ENCODE results near the gene SIGLEC10. TPM values are rescaled to one million over a fixed set of nuclear protein-coding genes. Genes with fewer than 3 reads are reported as not detected.
"Not testable (repeated sequence)": the region's sequence is repeated elsewhere in the genome, so short reads cannot be mapped to it uniquely, and the experiment has no call there.

The SIGLEC10 gene
- total and polyA plus RNA-seq, 2 donors = 0.85 to 10.6 TPM

DNA sequence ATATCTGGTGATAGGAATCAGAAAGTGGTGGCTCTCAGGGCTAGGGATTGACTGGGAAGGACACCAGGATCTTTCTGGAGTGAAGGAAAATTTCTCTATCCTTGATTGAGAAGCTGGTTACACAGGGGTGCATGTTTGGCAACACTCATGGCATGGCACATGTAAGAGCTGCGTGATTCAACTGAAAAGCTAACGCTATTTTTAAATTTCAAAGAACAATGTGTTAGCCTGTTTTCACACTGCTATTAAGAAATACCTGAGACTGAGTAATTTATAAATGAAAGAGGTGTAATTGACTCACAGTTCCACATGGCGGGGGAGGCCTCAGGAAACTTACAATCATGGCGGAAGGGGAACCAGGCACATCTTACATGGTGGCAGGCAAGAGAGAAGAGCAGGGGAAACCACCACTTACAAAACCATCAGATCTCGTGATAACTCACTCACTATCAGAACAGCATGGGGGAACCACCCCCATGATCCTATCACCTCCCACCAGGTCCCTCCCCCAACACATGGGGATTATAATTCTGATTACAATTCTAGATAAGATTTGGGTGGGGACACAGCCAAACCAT lies 33.4 kb upstream of the SIGLEC10 start:
- 87% methylated on average over 5 of the region's 5 CpGs for WGBS
- Histone ChIP-seq H3K36me3 (ENCODE audit: insufficient read depth) (no peaks in the 10 kb centered on the region), H3K4me1 (ENCODE audit: insufficient read depth) (no peaks in the 10 kb centered on the region), H3K27ac (ENCODE audit: low read depth) (no peak overlapping the region), H3K4me3 (ENCODE audit: low read depth, low read length) (no peak overlapping the region)
- DNase-seq (ENCODE audit: extremely low spot score) = no peak

DNA sequence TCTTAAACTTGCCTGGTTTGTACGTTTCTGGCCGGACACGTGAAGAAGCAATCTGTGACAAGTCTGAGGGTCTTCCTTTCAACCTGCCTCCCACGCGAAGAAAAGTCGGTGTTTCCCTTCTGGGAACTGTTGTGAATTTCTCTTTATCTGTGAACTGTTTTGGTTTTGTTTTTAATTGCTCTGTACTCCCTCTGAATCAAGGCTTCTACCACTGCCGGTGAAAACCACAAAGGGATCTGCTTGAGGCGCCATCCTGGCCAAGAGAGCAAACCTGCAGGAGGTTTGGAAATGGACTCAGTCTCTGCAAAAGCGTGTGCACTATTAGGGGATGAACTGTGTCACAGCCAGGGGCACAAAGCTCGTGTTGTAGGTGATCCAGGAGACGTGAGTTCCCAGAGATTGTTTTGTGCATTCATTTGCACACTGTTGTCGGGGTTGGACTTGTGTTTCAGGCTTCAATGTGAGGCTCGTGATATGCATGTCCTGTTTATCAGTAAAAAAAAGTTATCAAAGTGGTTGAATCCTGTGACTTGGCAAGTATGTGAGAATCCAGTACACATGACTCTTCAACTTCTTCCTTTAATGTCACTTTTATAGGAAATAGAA lies 31.1 kb upstream of the SIGLEC10 start:
- 65% methylated on average over 13 of the region's 13 CpGs for WGBS
- H3K27ac ChIP-seq (ENCODE audit: low read depth) = no peak overlapping the region
- no peak overlapping the region for H3K4me3 ChIP-seq (ENCODE audit: low read depth, low read length)
- DNase-seq (ENCODE audit: extremely low spot score) = no peak
- H3K36me3 ChIP-seq (ENCODE audit: insufficient read depth) = no peaks in the 10 kb centered on the region
- no peaks in the 10 kb centered on the region for H3K4me1 ChIP-seq (ENCODE audit: insufficient read depth)

DNA sequence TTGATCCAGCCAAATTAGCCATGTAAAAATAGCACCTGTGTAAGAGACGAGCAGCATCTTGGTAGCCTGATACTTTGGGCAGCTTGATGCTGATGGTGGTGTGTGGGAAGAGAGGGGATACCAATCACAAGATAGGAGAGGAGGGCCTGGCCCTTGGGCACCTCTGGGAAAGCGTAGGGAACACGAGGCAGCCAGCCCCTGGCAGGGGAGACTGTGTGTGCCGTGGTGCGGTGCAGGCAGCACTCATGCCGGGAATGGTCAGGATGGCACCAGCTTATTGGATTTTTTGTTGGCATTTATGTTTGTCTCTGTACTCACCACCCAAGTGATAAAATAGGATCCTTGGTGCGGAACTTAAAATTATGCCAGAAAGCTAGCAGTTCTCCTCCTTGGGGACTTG lies 30.6 kb upstream of the SIGLEC10 start:
- WGBS = 81% methylated on average over 7 of the region's 7 CpGs
- Histone ChIP-seq H3K36me3 (ENCODE audit: insufficient read depth) (no peaks in the 10 kb centered on the region), H3K27ac (ENCODE audit: low read depth) (no peak overlapping the region), H3K4me1 (ENCODE audit: insufficient read depth) (no peaks in the 10 kb centered on the region), H3K4me3 (ENCODE audit: low read depth, low read length) (no peak overlapping the region)
- no peak for DNase-seq (ENCODE audit: extremely low spot score)

DNA sequence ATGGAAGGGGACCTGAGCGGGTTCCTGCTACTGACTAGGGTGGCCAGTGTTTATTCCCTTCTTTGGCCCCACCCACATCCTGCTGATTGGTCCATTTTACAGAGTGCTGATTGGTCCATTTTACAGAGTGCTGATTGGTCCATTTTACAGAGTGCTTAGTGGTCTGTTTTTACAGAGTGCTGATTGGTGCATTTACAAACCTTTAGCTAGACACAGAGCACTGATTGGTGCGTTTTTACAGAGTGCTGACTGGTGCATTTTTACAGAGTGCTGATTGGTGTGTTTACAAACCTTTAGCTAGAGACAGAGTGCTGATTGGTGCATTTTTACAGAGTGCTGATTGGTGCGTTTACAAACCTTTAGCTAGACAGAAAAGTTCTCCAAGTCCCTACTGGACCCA lies 30.1 kb upstream of the SIGLEC10 start:
- DNase-seq (ENCODE audit: extremely low spot score) = not testable (repeated sequence)
- WGBS = 81% methylated on average over 3 of the region's 3 CpGs

DNA sequence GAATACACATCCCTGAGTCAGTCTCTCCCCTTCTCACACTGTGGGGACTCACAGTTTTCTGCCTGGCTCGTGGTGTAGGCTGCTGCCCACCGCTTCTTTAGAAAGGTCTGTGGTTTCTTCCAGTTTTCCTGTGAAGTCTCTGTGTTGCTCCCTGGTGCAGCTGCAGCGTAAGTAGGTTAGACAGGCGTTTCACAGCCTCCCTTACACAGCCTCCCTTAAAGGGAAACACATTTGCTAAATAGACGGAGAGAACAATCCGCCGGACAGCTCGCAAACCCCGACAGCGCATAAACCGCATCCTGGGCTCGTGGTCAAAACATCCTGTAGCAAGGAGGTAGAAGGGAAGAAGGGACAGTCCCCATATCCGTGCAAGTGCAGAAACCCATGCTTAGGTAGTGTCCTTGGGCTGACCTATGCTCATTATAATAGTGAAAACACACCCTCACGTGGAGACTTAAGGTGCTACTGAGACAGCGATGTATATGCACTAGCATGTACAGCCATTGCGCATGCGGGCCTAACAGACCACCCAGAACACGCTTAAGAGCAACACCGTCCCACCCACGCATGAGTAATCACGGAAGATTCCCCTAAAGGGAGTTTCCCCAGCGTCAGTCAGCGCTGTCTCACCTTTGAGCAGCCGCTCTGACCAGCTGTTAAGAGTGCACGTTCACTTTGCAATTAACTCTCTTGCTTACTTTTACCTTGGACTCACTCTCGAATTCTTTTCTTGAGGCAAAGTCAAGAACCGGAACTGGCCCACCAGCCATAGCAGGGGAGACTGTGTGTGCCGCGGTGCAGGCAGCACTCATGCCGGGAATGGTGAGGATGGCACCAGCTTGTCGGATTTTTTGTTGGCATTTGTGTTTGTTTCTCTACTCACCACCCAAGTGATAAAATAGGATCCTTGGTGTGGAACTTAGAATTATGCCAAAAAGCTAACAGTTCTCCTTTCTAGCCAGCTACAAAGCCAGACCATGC lies 24.3 kb upstream of the SIGLEC10 start:
- WGBS = 57% methylated on average over 31 of the region's 31 CpGs
- H3K4me3 ChIP-seq (ENCODE audit: low read depth, low read length) = no peak overlapping the region

More for the DNA sequence above, 30.1 kb upstream of the SIGLEC10 start:
- not testable (repeated sequence) for H3K4me1 ChIP-seq (ENCODE audit: insufficient read depth); H3K4me3 ChIP-seq (ENCODE audit: low read depth, low read length); H3K27ac ChIP-seq (ENCODE audit: low read depth); H3K36me3 ChIP-seq (ENCODE audit: insufficient read depth)

DNA sequence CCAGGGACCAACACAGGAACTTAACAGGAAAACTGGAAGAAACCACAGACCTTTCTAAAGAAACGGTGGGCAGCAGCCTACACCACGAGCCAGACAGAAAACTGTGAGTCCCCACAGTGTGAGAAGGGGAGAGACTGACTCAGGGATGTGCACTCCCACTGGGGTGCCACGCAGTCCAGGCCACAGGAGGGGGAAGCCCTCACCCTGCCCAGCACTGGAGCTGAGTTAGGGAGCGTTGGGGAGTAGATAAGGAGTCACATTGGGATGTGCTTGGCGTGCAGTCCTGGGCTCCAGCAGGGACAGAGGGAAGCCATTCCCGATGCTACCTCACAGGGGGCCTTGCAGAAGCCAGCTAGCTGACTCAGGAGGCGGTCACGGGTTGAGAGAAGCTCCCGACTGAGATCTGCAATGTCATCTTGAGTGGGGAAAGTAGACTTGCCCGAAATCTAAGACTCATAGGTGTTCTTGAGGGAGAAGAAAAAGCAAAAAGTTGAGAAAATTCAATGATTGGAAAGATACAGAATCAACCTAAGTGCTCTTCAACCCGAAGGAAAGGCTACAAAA lies 23.5 kb upstream of the SIGLEC10 start:
- H3K4me3 ChIP-seq (ENCODE audit: low read depth, low read length) = no peak overlapping the region
- no peaks in the 10 kb centered on the region for H3K36me3 ChIP-seq (ENCODE audit: insufficient read depth)
- DNase-seq (ENCODE audit: extremely low spot score) = no peak
- no peak overlapping the region for H3K27ac ChIP-seq (ENCODE audit: low read depth)
- WGBS = 39% methylated on average over 11 of the region's 11 CpGs
- no peaks in the 10 kb centered on the region for H3K4me1 ChIP-seq (ENCODE audit: insufficient read depth)

More for the DNA sequence above, 24.3 kb upstream of the SIGLEC10 start:
- Histone ChIP-seq H3K4me1 (ENCODE audit: insufficient read depth) (no peaks in the 10 kb centered on the region), H3K36me3 (ENCODE audit: insufficient read depth) (no peaks in the 10 kb centered on the region), H3K27ac (ENCODE audit: low read depth) (no peak overlapping the region)
- DNase-seq (ENCODE audit: extremely low spot score) = no peak

DNA sequence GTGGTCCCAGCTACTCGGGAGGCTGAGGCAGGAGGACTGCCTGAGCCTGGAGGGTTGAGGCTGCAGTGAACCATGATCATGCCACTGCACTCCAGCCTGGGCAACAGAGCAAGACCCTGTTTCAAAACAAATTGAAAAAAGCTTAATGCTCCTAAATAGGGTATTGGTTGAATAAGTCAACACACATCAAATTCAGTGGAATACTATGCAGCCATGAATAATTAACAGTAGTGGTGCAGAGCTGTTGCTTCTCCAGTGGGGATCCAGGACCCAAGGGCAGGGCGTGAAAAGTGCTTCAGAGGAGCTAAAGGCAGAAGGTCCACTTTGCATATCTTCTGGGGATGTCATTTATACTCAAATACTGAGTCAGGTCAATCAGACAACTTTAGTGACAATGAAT lies 22.6 kb upstream of the SIGLEC10 start:
- WGBS = 69% methylated on average over 2 of the region's 2 CpGs
- no peak overlapping the region for H3K4me3 ChIP-seq (ENCODE audit: low read depth, low read length)
- no peak for DNase-seq (ENCODE audit: extremely low spot score)
- H3K4me1 ChIP-seq (ENCODE audit: insufficient read depth) = no peaks in the 10 kb centered on the region
- no peak overlapping the region for H3K27ac ChIP-seq (ENCODE audit: low read depth)
- H3K36me3 ChIP-seq (ENCODE audit: insufficient read depth) = no peaks in the 10 kb centered on the region

DNA sequence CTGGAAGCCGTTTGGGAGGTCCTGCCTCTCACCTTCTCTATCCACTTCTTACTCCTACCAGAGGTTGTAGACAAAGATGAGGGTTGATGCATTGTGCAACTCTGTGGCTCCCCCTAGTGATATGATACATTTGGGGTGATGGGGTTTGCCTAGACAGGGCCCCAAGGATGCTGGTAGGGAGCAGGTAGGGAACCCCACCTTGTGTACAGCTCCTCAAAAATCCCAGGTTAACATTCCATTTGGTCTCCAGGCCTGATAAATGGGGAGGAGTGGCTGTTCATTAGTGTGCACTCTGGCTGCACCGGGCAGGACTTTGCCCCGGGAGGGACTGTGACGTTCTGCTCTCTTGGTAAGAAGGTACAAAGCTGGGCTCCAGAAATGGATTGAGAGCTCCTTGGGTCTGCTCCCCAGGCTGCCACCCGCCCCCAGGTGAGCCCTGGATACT lies 21.6 kb upstream of the SIGLEC10 start:
- Histone ChIP-seq H3K36me3 (ENCODE audit: insufficient read depth) (no peaks in the 10 kb centered on the region), H3K27ac (ENCODE audit: low read depth) (no peak overlapping the region), H3K4me1 (ENCODE audit: insufficient read depth) (no peaks in the 10 kb centered on the region), H3K4me3 (ENCODE audit: low read depth, low read length) (no peak overlapping the region)
- WGBS = 55% methylated on average over 5 of the region's 5 CpGs
- DNase-seq (ENCODE audit: extremely low spot score) = no peak

DNA sequence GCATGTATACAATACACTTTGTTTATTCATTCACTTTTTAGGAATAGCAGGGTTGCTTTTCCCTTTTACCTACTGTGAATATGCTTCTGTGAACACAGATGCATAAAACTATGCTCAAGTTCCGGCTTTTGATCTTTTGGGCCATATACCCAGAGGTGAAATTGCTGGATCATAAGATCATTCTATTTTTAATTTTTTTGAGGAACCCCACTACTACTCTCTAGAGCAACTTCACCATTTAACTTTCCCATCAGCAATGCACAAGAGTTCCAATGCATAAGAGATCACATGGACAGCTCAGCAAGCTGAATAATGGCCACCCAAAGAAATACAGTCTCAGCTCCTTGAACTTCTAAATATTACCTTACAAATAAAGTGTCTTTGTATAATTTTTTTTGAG lies 17.0 kb upstream of the SIGLEC10 start:
- H3K4me3 ChIP-seq (ENCODE audit: low read depth, low read length) = no peak overlapping the region
- H3K36me3 ChIP-seq (ENCODE audit: insufficient read depth) = no peaks in the 10 kb centered on the region
- DNase-seq (ENCODE audit: extremely low spot score) = no peak
- no peak overlapping the region for H3K27ac ChIP-seq (ENCODE audit: low read depth)
- 83% methylated on average over 1 of the region's 1 CpG for WGBS
- no peaks in the 10 kb centered on the region for H3K4me1 ChIP-seq (ENCODE audit: insufficient read depth)

DNA sequence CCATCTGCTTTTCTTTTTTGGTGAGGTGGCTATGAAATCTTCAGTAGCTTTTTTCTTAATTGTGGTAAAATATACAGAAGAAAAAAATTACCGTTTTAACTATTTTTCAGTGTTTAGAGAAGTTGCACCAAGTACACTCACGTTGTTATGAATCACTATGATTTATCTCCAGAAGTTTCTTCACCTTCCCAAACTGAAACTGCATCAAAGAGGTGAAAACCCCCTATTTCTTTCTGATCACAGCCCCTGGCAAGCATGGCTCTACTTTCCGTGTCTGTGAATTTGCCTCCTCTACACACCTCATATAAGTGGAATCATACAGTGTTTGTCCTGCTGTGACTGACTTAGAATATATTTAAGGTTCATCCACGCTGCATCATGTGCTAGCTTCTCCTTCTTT lies 15.6 kb upstream of the SIGLEC10 start:
- no peaks in the 10 kb centered on the region for H3K4me1 ChIP-seq (ENCODE audit: insufficient read depth)
- no peak overlapping the region for H3K4me3 ChIP-seq (ENCODE audit: low read depth, low read length)

DNA sequence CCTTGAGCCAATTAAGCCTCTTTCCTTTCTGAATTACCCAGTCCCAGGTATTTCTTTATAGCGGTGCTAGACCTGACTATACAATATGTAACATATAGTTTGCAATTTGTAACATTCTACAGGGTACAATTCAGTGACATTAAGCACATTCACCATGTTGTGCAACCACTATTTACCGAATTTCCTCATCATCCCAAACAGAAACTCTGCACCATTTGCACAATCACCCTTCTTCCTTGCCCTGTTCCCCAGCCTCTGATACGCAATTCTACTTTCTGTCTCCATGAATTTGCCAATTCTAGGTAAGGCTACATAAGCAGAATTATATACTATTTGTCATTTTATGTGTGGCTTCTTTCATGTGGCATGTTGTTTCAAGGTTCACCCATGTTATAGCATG lies 13.7 kb upstream of the SIGLEC10 start:
- no peak for DNase-seq (ENCODE audit: extremely low spot score)
- Histone ChIP-seq H3K4me3 (ENCODE audit: low read depth, low read length) (no peak overlapping the region), H3K4me1 (ENCODE audit: insufficient read depth) (no peaks in the 10 kb centered on the region), H3K27ac (ENCODE audit: low read depth) (no peak overlapping the region), H3K36me3 (ENCODE audit: insufficient read depth) (no peaks in the 10 kb centered on the region)
- 59% methylated on average over 3 of the region's 3 CpGs for WGBS

More for the DNA sequence above, 15.6 kb upstream of the SIGLEC10 start:
- WGBS = 54% methylated on average over 4 of the region's 4 CpGs
- no peak for DNase-seq (ENCODE audit: extremely low spot score)
- Histone ChIP-seq H3K36me3 (ENCODE audit: insufficient read depth) (no peaks in the 10 kb centered on the region), H3K27ac (ENCODE audit: low read depth) (no peak overlapping the region)

DNA sequence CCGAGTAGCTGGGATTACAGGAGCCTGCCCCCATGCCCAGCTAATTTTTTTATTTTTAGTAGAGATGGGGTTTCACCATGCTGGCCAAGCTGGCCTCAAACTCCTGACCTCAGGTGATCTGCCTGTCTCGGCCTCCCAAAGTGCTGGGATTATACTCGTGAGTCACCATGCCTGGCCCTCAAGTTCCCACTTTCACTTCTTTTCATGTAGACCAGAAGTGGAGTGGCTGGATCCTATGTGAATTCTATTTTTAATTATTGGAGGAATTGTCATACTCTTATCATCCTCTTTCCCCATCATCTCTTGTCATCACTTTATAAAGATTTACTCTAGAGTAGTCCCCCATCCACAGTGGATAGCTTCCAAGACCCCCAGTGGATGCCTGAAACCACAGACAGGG lies 12.8 kb upstream of the SIGLEC10 start:
- Histone ChIP-seq H3K4me1 (ENCODE audit: insufficient read depth) (no peaks in the 10 kb centered on the region), H3K36me3 (ENCODE audit: insufficient read depth) (no peaks in the 10 kb centered on the region), H3K4me3 (ENCODE audit: low read depth, low read length) (no peak overlapping the region), H3K27ac (ENCODE audit: low read depth) (no peak overlapping the region)
- 48% methylated on average over 3 of the region's 3 CpGs for WGBS
- no peak for DNase-seq (ENCODE audit: extremely low spot score)

DNA sequence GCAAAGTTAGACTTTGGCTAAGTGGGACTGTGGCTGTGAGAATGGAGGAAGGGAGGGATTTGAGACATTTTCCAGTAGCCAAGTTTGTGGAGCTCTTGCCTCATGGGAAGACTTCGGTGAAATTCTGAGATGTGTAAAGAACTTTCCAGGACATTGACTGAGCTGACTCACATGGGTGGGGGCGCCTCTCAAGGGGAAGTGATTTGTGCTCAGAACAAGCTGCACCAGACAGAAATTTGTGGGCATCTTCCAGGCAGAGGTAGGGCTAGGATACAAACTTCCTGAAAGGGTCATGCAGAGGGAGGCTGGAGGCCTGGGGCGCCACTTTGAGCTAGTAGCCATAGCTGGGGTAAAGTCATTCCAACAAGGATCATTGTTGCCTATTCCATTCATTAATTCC lies 9.8 kb upstream of the SIGLEC10 start:
- Histone ChIP-seq H3K4me1 (ENCODE audit: insufficient read depth) (no peaks in the 10 kb centered on the region), H3K4me3 (ENCODE audit: low read depth, low read length) (no peak overlapping the region), H3K27ac (ENCODE audit: low read depth) (no peak overlapping the region), H3K36me3 (ENCODE audit: insufficient read depth) (no peaks in the 10 kb centered on the region)
- WGBS = 69% methylated on average over 3 of the region's 3 CpGs
- no peak for DNase-seq (ENCODE audit: extremely low spot score)

All from urinary bladder (tissue), 4 donors.